Measurements from ENCODE around the gene GRID1.

The GRID1 gene

GRCh38 chr10:86292462-86293395, 73.9 kb downstream of the GRID1 start:
- no peak overlapping the region for H3K4me3 ChIP-seq (ENCODE audit: low read length)
- no peaks in the 10 kb centered on the region for H3K4me1 ChIP-seq (ENCODE audit: control insufficient read depth, insufficient read depth, low read length)
- H3K9ac ChIP-seq (ENCODE audit: low read length), result no peak overlapping the region
- no peaks in the 10 kb centered on the region for H3K36me3 ChIP-seq (ENCODE audit: control insufficient read depth, insufficient read depth, low read length, severe bottlenecking)
- H3K27me3 ChIP-seq (replicated peaks; ENCODE audit: control insufficient read depth, insufficient read depth, low read length), result no peaks in the 10 kb centered on the region
- DNase-seq (ENCODE audit: low read depth), result no peak
- no peaks in the 10 kb centered on the region for H3K9me3 ChIP-seq (ENCODE audit: control insufficient read depth, low read length)

- Histone ChIP-seq H3K27me3 (replicated peaks; ENCODE audit: control insufficient read depth, insufficient read depth, low read length) (no peaks in the 10 kb centered on the region), H3K9ac (ENCODE audit: low read length) (no peak overlapping the region), H3K9me3 (ENCODE audit: control insufficient read depth, low read length) (no peaks in the 10 kb centered on the region), H3K4me1 (ENCODE audit: control insufficient read depth, insufficient read depth, low read length) (no peaks in the 10 kb centered on the region), H3K4me3 (ENCODE audit: low read length) (no peak overlapping the region), H3K36me3 (ENCODE audit: control insufficient read depth, insufficient read depth, low read length, severe bottlenecking) (no peaks in the 10 kb centered on the region)
- DNase-seq (ENCODE audit: low read depth), result no peak
Measured at GRCh38 chr10:86291616-86292340, 74.8 kb downstream of the GRID1 start.

GRCh38 chr10:86290933-86291615, 75.5 kb downstream of the GRID1 start:
- H3K36me3 ChIP-seq (ENCODE audit: control insufficient read depth, insufficient read depth, low read length, severe bottlenecking), result no peaks in the 10 kb centered on the region
- H3K9me3 ChIP-seq (ENCODE audit: control insufficient read depth, low read length), result no peaks in the 10 kb centered on the region
- no peak overlapping the region for H3K4me3 ChIP-seq (ENCODE audit: low read length)
- DNase-seq (ENCODE audit: low read depth), result no peak
- no peaks in the 10 kb centered on the region for H3K4me1 ChIP-seq (ENCODE audit: control insufficient read depth, insufficient read depth, low read length)
- no peak overlapping the region for H3K9ac ChIP-seq (ENCODE audit: low read length)
- H3K27me3 ChIP-seq (replicated peaks; ENCODE audit: control insufficient read depth, insufficient read depth, low read length), result no peaks in the 10 kb centered on the region

GRCh38 chr10:86289577-86289868, 77.1 kb downstream of the GRID1 start:
- no peak overlapping the region for H3K4me3 ChIP-seq (ENCODE audit: low read length)
- H3K9me3 ChIP-seq (ENCODE audit: control insufficient read depth, low read length), result no peaks in the 10 kb centered on the region
- H3K27me3 ChIP-seq (replicated peaks; ENCODE audit: control insufficient read depth, insufficient read depth, low read length), result no peaks in the 10 kb centered on the region
- no peak overlapping the region for H3K9ac ChIP-seq (ENCODE audit: low read length)
- no peaks in the 10 kb centered on the region for H3K36me3 ChIP-seq (ENCODE audit: control insufficient read depth, insufficient read depth, low read length, severe bottlenecking)
- no peak for DNase-seq (ENCODE audit: low read depth)
- no peaks in the 10 kb centered on the region for H3K4me1 ChIP-seq (ENCODE audit: control insufficient read depth, insufficient read depth, low read length)

GRCh38 chr10:86288695-86289576, 77.7 kb downstream of the GRID1 start:
- H3K4me3 ChIP-seq (ENCODE audit: low read length), result no peak overlapping the region
- no peak for DNase-seq (ENCODE audit: low read depth)
- no peaks in the 10 kb centered on the region for H3K27me3 ChIP-seq (replicated peaks; ENCODE audit: control insufficient read depth, insufficient read depth, low read length)
- H3K36me3 ChIP-seq (ENCODE audit: control insufficient read depth, insufficient read depth, low read length, severe bottlenecking), result no peaks in the 10 kb centered on the region
- no peak overlapping the region for H3K9ac ChIP-seq (ENCODE audit: low read length)
- H3K9me3 ChIP-seq (ENCODE audit: control insufficient read depth, low read length), result no peaks in the 10 kb centered on the region
- H3K4me1 ChIP-seq (ENCODE audit: control insufficient read depth, insufficient read depth, low read length), result no peaks in the 10 kb centered on the region

- H3K4me3 ChIP-seq (ENCODE audit: low read length), result no peak overlapping the region
- no peak for DNase-seq (ENCODE audit: low read depth)
- no peaks in the 10 kb centered on the region for H3K27me3 ChIP-seq (replicated peaks; ENCODE audit: control insufficient read depth, insufficient read depth, low read length)
- H3K9me3 ChIP-seq (ENCODE audit: control insufficient read depth, low read length), result no peaks in the 10 kb centered on the region
- H3K4me1 ChIP-seq (ENCODE audit: control insufficient read depth, insufficient read depth, low read length), result no peaks in the 10 kb centered on the region
- H3K36me3 ChIP-seq (ENCODE audit: control insufficient read depth, insufficient read depth, low read length, severe bottlenecking), result no peaks in the 10 kb centered on the region
- no peak overlapping the region for H3K9ac ChIP-seq (ENCODE audit: low read length)
Measured at GRCh38 chr10:86287966-86288579, 78.5 kb downstream of the GRID1 start.

GRCh38 chr10:86287110-86287793, 79.3 kb downstream of the GRID1 start:
- no peak for DNase-seq (ENCODE audit: low read depth)
- Histone ChIP-seq H3K27me3 (replicated peaks; ENCODE audit: control insufficient read depth, insufficient read depth, low read length) (no peaks in the 10 kb centered on the region), H3K4me1 (ENCODE audit: control insufficient read depth, insufficient read depth, low read length) (no peaks in the 10 kb centered on the region), H3K4me3 (ENCODE audit: low read length) (no peak overlapping the region), H3K9ac (ENCODE audit: low read length) (no peak overlapping the region), H3K36me3 (ENCODE audit: control insufficient read depth, insufficient read depth, low read length, severe bottlenecking) (no peaks in the 10 kb centered on the region), H3K9me3 (ENCODE audit: control insufficient read depth, low read length) (no peaks in the 10 kb centered on the region)

- no peaks in the 10 kb centered on the region for H3K9me3 ChIP-seq (ENCODE audit: control insufficient read depth, low read length)
- DNase-seq (ENCODE audit: low read depth), result no peak
- no peaks in the 10 kb centered on the region for H3K27me3 ChIP-seq (replicated peaks; ENCODE audit: control insufficient read depth, insufficient read depth, low read length)
- no peak overlapping the region for H3K4me3 ChIP-seq (ENCODE audit: low read length)
- H3K36me3 ChIP-seq (ENCODE audit: control insufficient read depth, insufficient read depth, low read length, severe bottlenecking), result no peaks in the 10 kb centered on the region
- H3K9ac ChIP-seq (ENCODE audit: low read length), result no peak overlapping the region
- H3K4me1 ChIP-seq (ENCODE audit: control insufficient read depth, insufficient read depth, low read length), result no peaks in the 10 kb centered on the region
Measured at GRCh38 chr10:86286236-86287109, 80.1 kb downstream of the GRID1 start.

- Histone ChIP-seq H3K36me3 (ENCODE audit: control insufficient read depth, insufficient read depth, low read length, severe bottlenecking) (no peaks in the 10 kb centered on the region), H3K9ac (ENCODE audit: low read length) (no peak overlapping the region), H3K27me3 (replicated peaks; ENCODE audit: control insufficient read depth, insufficient read depth, low read length) (no peaks in the 10 kb centered on the region), H3K9me3 (ENCODE audit: control insufficient read depth, low read length) (no peaks in the 10 kb centered on the region), H3K4me3 (ENCODE audit: low read length) (no peak overlapping the region), H3K4me1 (ENCODE audit: control insufficient read depth, insufficient read depth, low read length) (no peaks in the 10 kb centered on the region)
- DNase-seq (ENCODE audit: low read depth), result no peak
Measured at GRCh38 chr10:86285136-86285790, 81.3 kb downstream of the GRID1 start.
